ENCODE data around the gene VAC14.
"Not testable (repeated sequence)": the region's sequence is repeated elsewhere in the genome, so short reads cannot be mapped to it uniquely, and the experiment has no call there.

Gene VAC14

GRCh38 chr16:70678121-70678897, 122.6 kb downstream of the VAC14 start:
- no peak for DNase-seq

- no peak for DNase-seq
Observed at GRCh38 chr16:70677499-70678120, 123.3 kb downstream of the VAC14 start.

- no peak for DNase-seq
Observed at GRCh38 chr16:70676675-70677498, 124.1 kb downstream of the VAC14 start.

GRCh38 chr16:70675851-70676513, 125.0 kb downstream of the VAC14 start:
- DNase-seq = no peak

- DNase-seq = no peak
Observed at GRCh38 chr16:70674221-70675014, 126.5 kb downstream of the VAC14 start.

GRCh38 chr16:70670938-70671337, 130.0 kb downstream of the VAC14 start:
- DNase-seq = not testable (repeated sequence)

GRCh38 chr16:70670175-70670574, 130.8 kb downstream of the VAC14 start:
- no peak for DNase-seq

- no peak for DNase-seq
Observed at GRCh38 chr16:70665806-70666735, 134.9 kb downstream of the VAC14 start.

GRCh38 chr16:70665113-70665694, 135.8 kb downstream of the VAC14 start:
- DNase-seq = no peak

- DNase-seq = no peak
Observed at GRCh38 chr16:70664325-70665112, 136.4 kb downstream of the VAC14 start.

- DNase-seq = no peak
Observed at GRCh38 chr16:70663524-70664324, 137.2 kb downstream of the VAC14 start.

GRCh38 chr16:70662991-70663523, 137.9 kb downstream of the VAC14 start:
- DNase-seq = no peak

GRCh38 chr16:70661918-70662641, 138.9 kb downstream of the VAC14 start:
- DNase-seq = no peak

- no peak for DNase-seq
Observed at GRCh38 chr16:70661534-70661917, 139.4 kb downstream of the VAC14 start.

GRCh38 chr16:70660672-70661350, 140.1 kb downstream of the VAC14 start:
- no peak for DNase-seq

- no peak for DNase-seq
Observed at GRCh38 chr16:70659953-70660671, 140.8 kb downstream of the VAC14 start.

GRCh38 chr16:70659546-70659945, 141.4 kb downstream of the VAC14 start:
- DNase-seq = no peak

Measured in eye (tissue), 1 donor.